ENCODE data around the gene WWTR1. TPM values are rescaled to one million over a fixed set of nuclear protein-coding genes. Genes with fewer than 3 reads are reported as not detected.
A peak's percentile ranks its signal among the peaks of the same experiment; 100 is the strongest.

The WWTR1 gene
- polyA plus RNA-seq, 2 of the 4 experiments (the other 2 are of a cell fraction), result 99.7 to 164 TPM

DNA sequence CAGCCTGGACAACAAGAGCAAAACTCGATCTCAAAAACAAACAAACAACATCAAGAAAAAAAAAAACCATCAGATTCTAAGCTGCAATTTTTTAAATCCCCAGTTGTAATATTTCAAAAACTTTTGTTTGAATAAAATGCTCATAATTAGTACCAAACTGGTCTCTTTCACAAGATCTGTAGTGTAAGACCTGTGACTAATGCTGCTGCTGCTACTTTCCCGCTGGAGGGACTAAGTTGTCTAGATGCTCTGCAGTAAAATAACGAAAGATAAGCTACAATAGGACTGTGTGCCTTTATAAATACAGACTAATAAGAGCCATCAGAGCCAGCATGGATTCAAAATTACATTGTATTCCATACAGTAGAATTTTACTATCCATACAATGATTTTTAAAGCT is 137.9 kb downstream of the WWTR1 start:
- H3K9me3 ChIP-seq, result no peaks in the 10 kb centered on the region
- TF ChIP-seq NFE2L2 (conservative IDR thresholded peaks at IDR 0.05; ENCODE audit: low read length) (no peak), FOSL2 (IDR thresholded peaks at IDR 0.05) (no peak), FOSL2 (CRISPR knock-in tag; IDR thresholded peaks at IDR 0.05) (no peak), HDAC2 (IDR thresholded peaks at IDR 0.05) (no peak), EHF (CRISPR knock-in tag; IDR thresholded peaks at IDR 0.05) (no peak)
- no peak for FAIRE-seq
- ChIA-PET CTCF (interaction anchor here (0.7 to 4.7 kb wide), 12 partner anchors 8 to 398 kb away, joined by 3 to 24 read pairs (median 4); no protein-coding TSS in a partner anchor), POLR2A (no interaction called here)
- no peak overlapping the region for H3K4me2 ChIP-seq
- H3K4me3 ChIP-seq, result no peak overlapping the region
- H3K4me1 ChIP-seq, result peaks cover 20% of the 10 kb centered on the region; the same call in 2 of the 3 replicates
- DNase-seq (ENCODE audit: low read depth in 1 of 2, low spot score in 1 of 2), result no peak
- no peak for ATAC-seq
- 73% methylated on average over 3 of the region's 3 CpGs for WGBS (ENCODE audit: missing lambda C conversion rate)
- H3K27ac ChIP-seq, result no peak overlapping the region

DNA sequence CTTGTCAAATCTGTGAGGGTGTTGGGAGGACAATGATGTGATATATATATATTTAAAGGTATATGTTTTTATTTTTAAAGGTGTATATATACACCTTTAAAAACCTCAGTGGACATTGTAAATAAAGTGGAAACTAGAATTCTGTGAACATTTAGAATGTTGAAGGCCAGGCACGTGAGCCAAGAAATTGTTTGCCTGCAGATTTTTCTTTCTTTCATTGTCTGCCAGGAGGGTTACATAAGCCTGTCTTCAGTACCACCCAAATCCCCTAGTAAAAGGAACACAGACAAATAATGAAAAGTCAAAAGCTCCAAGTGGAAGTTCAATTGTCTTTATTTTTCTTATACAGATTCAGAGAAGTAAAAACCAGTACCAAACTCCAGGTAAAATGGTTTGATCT is 140.9 kb downstream of the WWTR1 start:
- ATAC-seq, result no peak
- CTCF ChIA-PET, result interaction anchor here (0.7 to 1.7 kb wide), 2 partner anchors 14 to 255 kb away, joined by 4 to 6 read pairs; no protein-coding TSS in a partner anchor
- 77% methylated on average over 1 of the region's 1 CpG for WGBS (ENCODE audit: missing lambda C conversion rate)

DNA sequence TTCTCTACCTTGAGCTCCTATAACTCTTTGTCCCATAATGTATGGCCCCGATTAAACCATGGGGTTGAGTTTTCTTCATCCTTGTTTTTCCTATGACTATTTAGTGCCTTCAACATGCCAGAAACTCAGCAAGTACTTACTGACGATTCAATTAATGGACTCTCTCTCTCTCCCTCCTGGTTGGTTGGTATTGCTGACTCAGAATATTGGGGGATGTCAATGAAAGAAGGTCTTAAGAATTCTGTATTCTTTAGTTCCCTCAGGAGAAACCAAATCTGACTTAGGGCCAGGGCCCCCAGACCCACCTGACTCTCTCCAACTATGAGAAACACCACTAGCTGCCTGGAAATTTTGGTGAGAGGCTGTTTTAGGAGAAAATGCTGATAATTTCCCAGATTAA is 142.6 kb downstream of the WWTR1 start:
- CTCF ChIA-PET, result interaction anchor here (1.0 to 2.3 kb wide), 5 partner anchors 12 to 293 kb away, joined by 4 to 11 read pairs (median 9); no protein-coding TSS in a partner anchor
- no peak overlapping the region for H3K4me2 ChIP-seq
- H3K4me3 ChIP-seq, result no peak overlapping the region
- POLR2A ChIA-PET, result no interaction called here
- no peak for ATAC-seq
- H3K27ac ChIP-seq, result no peak overlapping the region
- peaks cover 19% of the 10 kb centered on the region; the same call in 2 of the 3 replicates for H3K4me1 ChIP-seq
- no peak for DNase-seq (ENCODE audit: low read depth in 1 of 2, low spot score in 1 of 2)
- no peaks in the 10 kb centered on the region for H3K9me3 ChIP-seq
- no peak for FAIRE-seq
- WGBS (ENCODE audit: missing lambda C conversion rate), result 94% methylated on average over 2 of the region's 2 CpGs
- TF ChIP-seq FOSB (CRISPR knock-in tag; IDR thresholded peaks at IDR 0.05) (0 out of 2 replicates have a peak, but pooled peaks have one; percentile 22), PHF8 (IDR thresholded peaks at IDR 0.05; ENCODE audit: borderline replicate concordance, low read depth) (no peak), HOXA7 (CRISPR knock-in tag; IDR thresholded peaks at IDR 0.05) (peak; percentile 59; the same call in 1 of the 2 replicates), HOXB13 (CRISPR knock-in tag; IDR thresholded peaks at IDR 0.05; ENCODE audit: low read depth) (no peak), MAFK (IDR thresholded peaks at IDR 0.05; ENCODE audit: partially characterized antibody) (peak; percentile 80)

More for the DNA sequence above, 140.9 kb downstream of the WWTR1 start:
- peaks cover 25% of the 10 kb centered on the region; the same call in 2 of the 3 replicates for H3K4me1 ChIP-seq
- TF ChIP-seq JUNB (IDR thresholded peaks at IDR 0.05) (no peak), MAFK (IDR thresholded peaks at IDR 0.05; ENCODE audit: partially characterized antibody) (no peak), EHMT2 (IDR thresholded peaks at IDR 0.05; ENCODE audit: low read depth) (no peak), ZC3H11A (IDR thresholded peaks at IDR 0.05) (no peak), FOSL2 (IDR thresholded peaks at IDR 0.05) (no peak), FOSL2 (CRISPR knock-in tag; IDR thresholded peaks at IDR 0.05) (no peak), RCOR1 (IDR thresholded peaks at IDR 0.05; ENCODE audit: low read depth, low read length) (no peak), NFE2L2 (conservative IDR thresholded peaks at IDR 0.05; ENCODE audit: low read length) (no peak), CEBPB (IDR thresholded peaks at IDR 0.05) (no peak)
- TF ChIP-seq, protein P1, sequence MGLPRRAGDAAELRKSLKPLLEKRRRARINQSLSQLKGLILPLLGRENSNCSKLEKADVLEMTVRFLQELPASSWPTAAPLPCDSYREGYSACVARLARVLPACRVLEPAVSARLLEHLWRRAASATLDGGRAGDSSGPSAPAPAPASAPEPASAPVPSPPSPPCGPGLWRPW (IDR thresholded peaks at IDR 0.05), result no peak
- TF ChIP-seq, protein P2, sequence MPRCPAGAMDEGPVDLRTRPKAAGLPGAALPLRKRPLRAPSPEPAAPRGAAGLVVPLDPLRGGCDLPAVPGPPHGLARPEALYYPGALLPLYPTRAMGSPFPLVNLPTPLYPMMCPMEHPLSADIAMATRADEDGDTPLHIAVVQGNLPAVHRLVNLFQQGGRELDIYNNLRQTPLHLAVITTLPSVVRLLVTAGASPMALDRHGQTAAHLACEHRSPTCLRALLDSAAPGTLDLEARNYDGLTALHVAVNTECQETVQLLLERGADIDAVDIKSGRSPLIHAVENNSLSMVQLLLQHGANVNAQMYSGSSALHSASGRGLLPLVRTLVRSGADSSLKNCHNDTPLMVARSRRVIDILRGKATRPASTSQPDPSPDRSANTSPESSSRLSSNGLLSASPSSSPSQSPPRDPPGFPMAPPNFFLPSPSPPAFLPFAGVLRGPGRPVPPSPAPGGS (IDR thresholded peaks at IDR 0.05), result no peak
- no peak overlapping the region for H3K4me3 ChIP-seq
- no peak for FAIRE-seq
- POLR2A ChIA-PET, result no interaction called here
- H3K27ac ChIP-seq, result no peak overlapping the region
- DNase-seq (ENCODE audit: low read depth in 1 of 2, low spot score in 1 of 2), result no peak
- H3K4me2 ChIP-seq, result no peak overlapping the region
- no peaks in the 10 kb centered on the region for H3K9me3 ChIP-seq

DNA sequence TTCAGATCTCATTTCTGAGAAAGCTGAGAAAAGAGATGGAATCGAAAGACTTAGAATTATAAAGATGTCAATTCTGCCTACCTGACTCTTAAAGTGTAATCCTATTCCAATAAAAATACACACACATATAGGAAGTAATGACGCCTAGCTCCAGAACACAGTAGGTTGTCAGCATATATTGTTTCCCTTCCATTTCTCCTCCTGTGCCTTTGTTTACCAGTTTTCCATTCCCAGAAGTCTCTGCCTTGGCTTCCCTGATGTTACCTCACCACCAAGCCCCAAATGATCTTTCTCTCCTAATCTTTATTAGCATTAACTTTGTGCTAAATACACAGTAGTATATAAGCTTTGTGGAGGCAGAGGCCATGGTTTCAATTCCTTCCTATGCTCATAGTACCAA is 143.4 kb downstream of the WWTR1 start:
- DNase-seq (ENCODE audit: low read depth in 1 of 2, low spot score in 1 of 2), result no peak
- ATAC-seq, result no peak
- ChIA-PET CTCF (interaction anchor here (0.6 to 2.3 kb wide), 12 partner anchors 13 to 299 kb away, joined by 3 to 11 read pairs (median 4); partner anchors contain the start of genes RNF13 and WWTR1), POLR2A (no interaction called here)
- FAIRE-seq, result no peak
- no peak overlapping the region for H3K4me3 ChIP-seq
- H3K4me2 ChIP-seq, result no peak overlapping the region
- peaks cover 17% of the 10 kb centered on the region; the same call in 2 of the 3 replicates for H3K4me1 ChIP-seq
- 79% methylated on average over 2 of the region's 2 CpGs for WGBS (ENCODE audit: missing lambda C conversion rate)
- no peak overlapping the region for H3K27ac ChIP-seq
- TF ChIP-seq RARB (CRISPR knock-in tag; IDR thresholded peaks at IDR 0.05), result no peak
- no peak for TF ChIP-seq SMC3 (IDR thresholded peaks at IDR 0.05)
- no peak for TF ChIP-seq RAD21 (conservative IDR thresholded peaks at IDR 0.05 in 1 of 2, IDR thresholded peaks at IDR 0.05 in 1 of 2)
- no peak for TF ChIP-seq PHF8 (IDR thresholded peaks at IDR 0.05; ENCODE audit: borderline replicate concordance, low read depth)
- peak; percentile 52; the same call in 1 of the 2 replicates for TF ChIP-seq HOXA7 (CRISPR knock-in tag; IDR thresholded peaks at IDR 0.05)
- H3K9me3 ChIP-seq, result no peaks in the 10 kb centered on the region
